ENCODE data around the gene SCYL1.
"Not testable (repeated sequence)": the region's sequence is repeated elsewhere in the genome, so short reads cannot be mapped to it uniquely, and the experiment has no call there.

The SCYL1 gene

GRCh38 chr11:65523631-65523968, 1.3 kb upstream of the SCYL1 start:
- H3K27me3 ChIP-seq (ENCODE audit: low read depth, low read length); H3K9me3 ChIP-seq (ENCODE audit: insufficient read depth, low read length); H2AFZ ChIP-seq (ENCODE audit: low read depth, low read length); H4K20me1 ChIP-seq (ENCODE audit: insufficient read depth, low read length): not testable (repeated sequence)
- Histone ChIP-seq H3K4me2 (ENCODE audit: low read length) (peak overlapping the region; percentile 88), H3K9ac (ENCODE audit: low read length) (peak overlapping the region; percentile 39; the same call in 1 of the 2 replicates), H3K79me2 (ENCODE audit: low read length) (peaks cover 15% of the 10 kb centered on the region), H3K4me3 (ENCODE audit: low read length) (peak overlapping the region; percentile 71), H3K4me1 (ENCODE audit: low read length) (peaks cover 37% of the 10 kb centered on the region), H3K36me3 (replicated peaks; ENCODE audit: low read depth, low read length) (peaks cover 16% of the 10 kb centered on the region), H3K27ac (ENCODE audit: low read length) (peak overlapping the region; percentile 55)

GRCh38 chr11:65524014-65524740, 706 bp upstream of the SCYL1 start:
- Histone ChIP-seq H3K36me3 (replicated peaks; ENCODE audit: low read depth, low read length) (peaks cover 16% of the 10 kb centered on the region), H3K9me3 (ENCODE audit: insufficient read depth, low read length) (no peaks in the 10 kb centered on the region), H3K27ac (ENCODE audit: low read length) (peak overlapping the region; percentile 55), H3K9ac (ENCODE audit: low read length) (peak overlapping the region; percentile 39), H3K27me3 (ENCODE audit: low read depth, low read length) (no peaks in the 10 kb centered on the region), H4K20me1 (ENCODE audit: insufficient read depth, low read length) (0 out of 2 replicates have a peak, but pooled peaks cover 3% of the 10 kb centered on the region), H3K4me1 (ENCODE audit: low read length) (peaks cover 37% of the 10 kb centered on the region), H3K4me3 (ENCODE audit: low read length) (peak overlapping the region; percentile 71), H3K4me2 (ENCODE audit: low read length) (peak overlapping the region; percentile 88), H3K79me2 (ENCODE audit: low read length) (peaks cover 15% of the 10 kb centered on the region), H2AFZ (ENCODE audit: low read depth, low read length) (no peak overlapping the region)
- TF ChIP-seq EZH2phosphoT487 (IDR thresholded peaks at IDR 0.05; ENCODE audit: low read depth) = no peak
- TF ChIP-seq CTCF (IDR thresholded peaks at IDR 0.05; ENCODE audit: low read depth, low read length) = no peak

GRCh38 chr11:65525546-65526480, 930 bp downstream of the SCYL1 start:
- TF ChIP-seq EZH2phosphoT487 (IDR thresholded peaks at IDR 0.05; ENCODE audit: low read depth) (no peak), CTCF (IDR thresholded peaks at IDR 0.05; ENCODE audit: low read depth, low read length) (no peak)
- H3K79me2 ChIP-seq (ENCODE audit: low read length) = peaks cover 15% of the 10 kb centered on the region
- H3K4me2 ChIP-seq (ENCODE audit: low read length) = peak overlapping the region; percentile 90
- H3K4me1 ChIP-seq (ENCODE audit: low read length) = peaks cover 37% of the 10 kb centered on the region
- H2AFZ ChIP-seq (ENCODE audit: low read depth, low read length) = no peak overlapping the region
- no peaks in the 10 kb centered on the region for H3K27me3 ChIP-seq (ENCODE audit: low read depth, low read length)
- 0 out of 2 replicates have a peak, but pooled peaks cover 3% of the 10 kb centered on the region for H4K20me1 ChIP-seq (ENCODE audit: insufficient read depth, low read length)
- peak overlapping the region; percentile 81 for H3K9ac ChIP-seq (ENCODE audit: low read length)
- H3K27ac ChIP-seq (ENCODE audit: low read length) = peak overlapping the region; percentile 45
- H3K4me3 ChIP-seq (ENCODE audit: low read length) = peak overlapping the region; percentile 79
- no peaks in the 10 kb centered on the region for H3K9me3 ChIP-seq (ENCODE audit: insufficient read depth, low read length)
- peaks cover 29% of the 10 kb centered on the region for H3K36me3 ChIP-seq (replicated peaks; ENCODE audit: low read depth, low read length)

- Histone ChIP-seq H3K4me1 (ENCODE audit: low read length) (peaks cover 37% of the 10 kb centered on the region), H3K79me2 (ENCODE audit: low read length) (peaks cover 15% of the 10 kb centered on the region), H4K20me1 (ENCODE audit: insufficient read depth, low read length) (0 out of 2 replicates have a peak, but pooled peaks cover 3% of the 10 kb centered on the region), H2AFZ (ENCODE audit: low read depth, low read length) (no peak overlapping the region), H3K9me3 (ENCODE audit: insufficient read depth, low read length) (no peaks in the 10 kb centered on the region), H3K27me3 (ENCODE audit: low read depth, low read length) (no peaks in the 10 kb centered on the region), H3K4me3 (ENCODE audit: low read length) (no peak overlapping the region), H3K36me3 (replicated peaks; ENCODE audit: low read depth, low read length) (peaks cover 38% of the 10 kb centered on the region), H3K9ac (ENCODE audit: low read length) (no peak overlapping the region), H3K4me2 (ENCODE audit: low read length) (no peak overlapping the region), H3K27ac (ENCODE audit: low read length) (no peak overlapping the region)
- TF ChIP-seq CTCF (IDR thresholded peaks at IDR 0.05; ENCODE audit: low read depth, low read length) (no peak), EZH2phosphoT487 (IDR thresholded peaks at IDR 0.05; ENCODE audit: low read depth) (no peak)
These were observed 1.9 kb downstream of the SCYL1 start for GRCh38 chr11:65526744-65527143.

All from OCI-LY3 (cell line).